CD4-positive, alpha-beta T cell treated with Interleukin-17A for 4 hours (primary cell): ENCODE data around the gene HBE1.
"Not testable (repeated sequence)": the region's sequence is repeated elsewhere in the genome, so short reads cannot be mapped to it uniquely, and the experiment has no call there.

ENCODE experiments used
- DNase-seq: peaks from one replicate; pipeline ENCODE4 v3.0.0-alpha.2; 2020; ENCODE audit warnings: mixed read lengths

HBE1 gene

GRCh38 chr11:5284637-5285036, 14.9 kb upstream of the HBE1 start:
- DNase-seq, result no peak

- DNase-seq, result no peak
Observed at GRCh38 chr11:5283882-5284281, 14.1 kb upstream of the HBE1 start.

GRCh38 chr11:5283086-5283485, 13.3 kb upstream of the HBE1 start:
- DNase-seq, result no peak

GRCh38 chr11:5282628-5283027, 12.9 kb upstream of the HBE1 start:
- DNase-seq, result no peak

- no peak for DNase-seq
Observed at GRCh38 chr11:5281596-5281995, 11.9 kb upstream of the HBE1 start.

GRCh38 chr11:5280582-5281102, 10.9 kb upstream of the HBE1 start:
- DNase-seq, result no peak

GRCh38 chr11:5279471-5280090, 9.8 kb upstream of the HBE1 start:
- DNase-seq, result no peak

- DNase-seq, result no peak
Observed at GRCh38 chr11:5277807-5278382, 8.2 kb upstream of the HBE1 start.

- DNase-seq, result no peak
Observed at GRCh38 chr11:5276697-5277096, 7.0 kb upstream of the HBE1 start.

GRCh38 chr11:5275369-5276110, 5.8 kb upstream of the HBE1 start:
- DNase-seq, result no peak

- no peak for DNase-seq
Observed at GRCh38 chr11:5274395-5274794, 4.7 kb upstream of the HBE1 start.

GRCh38 chr11:5272395-5273017, 2.8 kb upstream of the HBE1 start:
- DNase-seq, result no peak

- no peak for DNase-seq
Observed at GRCh38 chr11:5267033-5267563, 2.6 kb downstream of the HBE1 start.

GRCh38 chr11:5266609-5267008, 3.1 kb downstream of the HBE1 start:
- no peak for DNase-seq

GRCh38 chr11:5265832-5266231, 3.9 kb downstream of the HBE1 start:
- DNase-seq, result no peak

GRCh38 chr11:5258543-5259262, 11.0 kb downstream of the HBE1 start:
- DNase-seq, result no peak

GRCh38 chr11:5257296-5257695, 12.4 kb downstream of the HBE1 start:
- DNase-seq, result no peak

GRCh38 chr11:5254646-5255413, 14.9 kb downstream of the HBE1 start, which contains the start of gene HBG2:
TSS of gene HBG2 (minus strand) at chr11:5254781. CDS start at chr11:5254728, 53 bp downstream.
- DNase-seq, result not testable (repeated sequence)

GRCh38 chr11:5254023-5254422, 15.7 kb downstream of the HBE1 start:
- DNase-seq, result not testable (repeated sequence)

- DNase-seq, result not testable (repeated sequence)
Observed at GRCh38 chr11:5253440-5253839, 16.3 kb downstream of the HBE1 start.

GRCh38 chr11:5252919-5253265, 16.9 kb downstream of the HBE1 start:
- DNase-seq, result no peak
